TTC549 (cell line): ENCODE results near the gene STX19.
"Not testable (repeated sequence)": the region's sequence is repeated elsewhere in the genome, so short reads cannot be mapped to it uniquely, and the experiment has no call there.

Experiments
- FAIRE-seq: peaks from 2 replicates; lab custom pipeline; 2012; peaks lifted over from hg19 to GRCh38; lab: Jason Lieb, UNC

STX19 gene

DNA sequence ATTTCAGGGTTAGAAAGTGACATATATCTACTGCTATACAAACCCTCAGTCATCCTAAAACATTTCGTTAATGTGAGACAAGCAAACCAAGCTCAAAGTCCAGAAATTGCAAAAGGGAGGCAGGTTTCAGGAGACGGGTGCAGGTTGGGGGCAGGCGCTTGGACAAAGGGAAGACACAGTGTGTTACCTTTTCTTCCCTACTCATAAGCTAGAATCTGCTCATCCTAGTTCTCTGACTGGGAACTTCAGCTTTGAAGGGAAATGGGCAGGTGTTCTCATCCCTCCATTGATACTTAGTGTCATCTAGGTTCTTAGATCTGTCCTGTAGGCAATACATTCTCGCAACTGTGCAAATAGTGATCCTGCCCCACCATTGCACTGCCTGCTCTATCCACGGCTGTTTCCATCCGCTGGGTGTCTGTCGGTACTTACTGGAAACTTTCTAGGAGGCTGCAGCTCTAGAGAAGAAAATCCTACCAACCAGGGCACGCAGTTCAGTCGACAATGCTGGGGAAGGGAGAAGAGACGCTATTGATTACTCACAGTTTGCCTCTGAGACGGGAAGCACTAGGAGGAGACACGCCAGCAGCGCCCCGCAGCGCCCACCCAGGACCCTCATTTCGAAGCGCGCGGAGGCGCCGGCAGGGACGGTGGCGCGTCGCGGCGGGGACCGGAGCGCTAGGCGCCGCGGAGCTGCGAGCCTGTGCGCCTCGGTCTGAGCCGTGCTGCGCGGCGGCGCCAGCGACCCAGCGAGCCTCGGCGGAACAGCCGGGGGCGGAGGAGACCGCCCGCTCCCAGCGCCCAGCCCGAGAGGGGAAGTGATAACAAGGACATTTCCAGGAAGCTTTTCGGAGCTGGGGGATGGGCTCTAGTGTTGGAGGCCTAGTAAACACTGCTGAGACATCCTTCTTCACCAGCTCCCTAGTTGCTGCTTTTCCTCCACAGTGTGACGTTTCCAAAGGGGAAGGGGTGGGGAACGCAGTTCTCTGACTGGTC is 55.0 kb downstream of the STX19 start, which contains the start of gene PROS1:
Gene PROS1, minus strand, starts transcription at position 766 of the 996 bp plus-strand sequence. Its CDS starts 147 bp downstream, at position 619.
- FAIRE-seq: no peak

DNA sequence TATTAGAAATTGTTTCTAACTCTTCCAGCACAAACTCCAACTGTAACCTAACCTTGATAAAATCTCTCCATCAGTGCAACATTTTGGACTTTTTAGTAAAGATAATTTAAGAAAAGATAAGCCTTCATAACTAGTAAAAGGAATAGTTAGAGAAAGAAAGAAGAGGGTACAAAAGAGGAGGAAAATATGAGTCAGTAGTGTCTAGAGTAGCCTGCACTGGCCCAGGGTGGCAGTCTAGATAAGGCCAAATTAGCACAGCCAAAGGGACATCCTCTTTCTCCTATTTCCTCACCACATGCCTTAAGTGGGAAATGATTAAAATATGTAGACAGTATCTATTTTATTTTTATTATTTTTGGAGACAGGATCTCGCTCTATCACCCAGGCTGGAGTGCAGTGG is 58.4 kb downstream of the STX19 start:
- no peak for FAIRE-seq

DNA sequence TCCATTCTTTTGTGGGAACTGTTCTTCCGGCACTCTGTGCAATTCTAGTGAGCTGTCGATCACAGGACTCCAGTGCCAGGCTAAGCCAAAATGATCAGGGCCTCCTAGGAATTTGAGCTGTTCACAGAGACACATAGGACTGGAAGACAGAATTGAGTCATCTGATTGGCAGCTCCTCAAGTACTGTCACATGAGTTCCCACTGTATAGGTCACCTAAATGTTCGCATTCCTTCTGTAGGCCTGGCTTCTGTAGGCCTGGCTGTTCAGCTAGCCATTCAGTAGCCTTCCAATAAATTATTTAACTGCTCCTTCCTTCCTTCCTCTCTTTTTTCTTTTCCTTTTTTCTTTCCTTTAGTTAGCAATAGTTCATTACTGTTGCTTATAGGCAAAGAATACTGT is 59.0 kb downstream of the STX19 start:
- FAIRE-seq: no peak

DNA sequence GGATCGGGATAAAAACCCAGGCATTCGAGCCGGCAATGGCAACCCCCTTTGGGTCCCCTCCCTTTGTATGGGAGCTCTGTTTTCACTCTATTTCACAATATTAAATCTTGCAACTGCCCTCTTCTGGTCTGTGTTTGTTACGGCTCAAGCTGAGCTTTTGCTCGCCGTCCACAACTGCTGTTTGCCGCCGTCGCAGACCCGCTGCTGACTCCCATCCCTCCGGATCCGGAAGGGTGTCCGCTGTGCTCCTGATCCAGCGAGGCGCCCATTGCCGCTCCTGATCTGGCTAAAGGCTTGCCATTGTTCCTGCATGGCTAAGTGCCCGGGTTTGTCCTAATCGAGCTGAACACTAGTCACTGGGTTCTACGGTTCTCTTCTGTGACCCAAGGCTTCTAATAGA is 63.3 kb downstream of the STX19 start:
- FAIRE-seq: not testable (repeated sequence)
